Ectodermal cell (in vitro differentiated cells): ENCODE measurements around the gene GNG10.

Experiments
- H3K27ac ChIP-seq: 2 replicates; pipeline ENCODE4 v1.7.0; 2013; ENCODE audit warnings: mild to moderate bottlenecking, low read depth, low read length; ENCODE audit not compliant: insufficient read depth, poor library complexity, severe bottlenecking
- H3K27me3 ChIP-seq: 2 replicates; pipeline ENCODE4 v1.7.0; 2013; ENCODE audit warnings: mild to moderate bottlenecking, low read length; ENCODE audit not compliant: insufficient read depth, control insufficient read depth, poor library complexity, severe bottlenecking
- H3K36me3 ChIP-seq: one replicate; pipeline ENCODE4 v1.7.0; 2013; ENCODE audit warnings: low read length; ENCODE audit not compliant: control insufficient read depth, insufficient read depth
- H3K4me1 ChIP-seq: one replicate; pipeline ENCODE4 v1.7.0; 2013; ENCODE audit warnings: low read length; ENCODE audit not compliant: control insufficient read depth, insufficient read depth
- H3K4me3 ChIP-seq: 2 replicates; pipeline ENCODE4 v1.7.0; 2013; ENCODE audit warnings: low read depth, low read length, control low read depth; ENCODE audit not compliant: insufficient read depth
- H3K9me3 ChIP-seq: 2 replicates; pipeline ENCODE4 v1.7.0; 2013; ENCODE audit warnings: mild to moderate bottlenecking, low read length, moderate library complexity; ENCODE audit not compliant: control insufficient read depth
- WGBS, 2 experiments: methylation state at CpG; one replicate each; pipeline ENCODE4 v1.1.7; 2013; ENCODE audit warnings: missing lambda C conversion rate in 2 of 2; 5-methylcytosine and 5-hydroxymethylcytosine counted together

The GNG10 gene

GRCh38 chr9:111715471-111715870 is 54.1 kb downstream of the GNG10 start:
- Histone ChIP-seq H3K36me3 (no peaks in the 10 kb centered on the region), H3K4me3 (no peak overlapping the region), H3K9me3 (no peaks in the 10 kb centered on the region), H3K4me1 (no peaks in the 10 kb centered on the region), H3K27ac (no peak overlapping the region), H3K27me3 (no peaks in the 10 kb centered on the region)

GRCh38 chr9:111719541-111719940 is 58.1 kb downstream of the GNG10 start:
- H3K36me3 ChIP-seq = no peaks in the 10 kb centered on the region
- H3K4me1 ChIP-seq = no peaks in the 10 kb centered on the region
- no peak overlapping the region for H3K27ac ChIP-seq
- WGBS, 2 experiments = 92 to 100% methylated on average over 2 of the region's 2 CpGs
- no peak overlapping the region for H3K4me3 ChIP-seq
- H3K27me3 ChIP-seq = no peaks in the 10 kb centered on the region
- no peaks in the 10 kb centered on the region for H3K9me3 ChIP-seq
